GM19240 (cell line): ENCODE data around the gene IARS2.
"Not testable (repeated sequence)": the region's sequence is repeated elsewhere in the genome, so short reads cannot be mapped to it uniquely, and the experiment has no call there.

Source experiments
- DNase-seq: peaks from one replicate; pipeline ENCODE4 v3.0.0; 2011; ENCODE audit warnings: low spot score; ENCODE audit not compliant: insufficient read length

IARS2 gene

DNA sequence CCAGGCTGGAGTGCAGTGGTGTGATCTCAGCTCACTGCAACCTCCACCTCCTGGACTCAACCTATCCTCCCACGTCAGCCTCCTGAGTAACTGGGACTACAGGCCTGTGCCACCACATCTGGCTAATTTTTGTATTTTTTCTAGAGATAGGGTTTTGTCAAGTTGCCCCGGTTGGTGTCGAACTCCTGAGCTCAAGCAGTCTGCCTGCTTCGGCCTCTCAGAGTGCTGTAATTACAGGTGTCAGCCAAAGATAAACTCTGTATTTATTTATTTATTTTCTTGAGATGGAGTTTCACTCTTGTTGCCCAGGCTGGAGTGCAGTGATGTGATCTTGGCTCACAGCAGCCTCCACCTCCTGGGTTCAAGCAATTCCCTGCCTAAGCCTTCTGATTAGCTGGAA lies 18.7 kb downstream of the IARS2 start:
- not testable (repeated sequence) for DNase-seq

DNA sequence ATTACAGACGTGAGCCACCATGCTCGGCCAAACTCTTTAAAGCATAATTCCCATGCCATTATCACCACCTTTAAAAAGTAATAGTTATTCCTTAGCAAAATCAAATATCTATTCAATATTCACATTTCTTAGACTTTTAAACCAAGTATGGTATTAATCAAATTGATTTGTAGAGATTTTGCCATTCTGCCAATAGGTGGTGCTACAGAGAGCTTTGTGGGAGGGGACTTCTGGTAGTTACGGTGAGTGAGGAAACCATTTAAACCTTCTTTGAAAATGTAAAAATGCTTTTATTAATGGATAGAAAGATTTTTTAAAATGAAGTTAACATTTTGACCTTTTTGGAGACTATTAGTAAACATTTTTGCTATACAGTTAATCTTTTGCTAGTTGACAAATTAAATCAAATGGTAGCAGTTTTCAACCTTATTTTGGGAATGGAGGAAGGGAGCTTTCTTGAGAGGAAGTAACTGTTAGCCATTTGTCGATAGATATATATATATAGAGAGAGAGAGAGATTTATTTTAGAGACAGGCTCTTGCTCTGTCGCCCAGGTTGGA lies 19.3 kb downstream of the IARS2 start:
- DNase-seq: no peak

- no peak for DNase-seq
Measured at GRCh38 chr1:220119043-220119512, 25.1 kb downstream of the IARS2 start.

DNA sequence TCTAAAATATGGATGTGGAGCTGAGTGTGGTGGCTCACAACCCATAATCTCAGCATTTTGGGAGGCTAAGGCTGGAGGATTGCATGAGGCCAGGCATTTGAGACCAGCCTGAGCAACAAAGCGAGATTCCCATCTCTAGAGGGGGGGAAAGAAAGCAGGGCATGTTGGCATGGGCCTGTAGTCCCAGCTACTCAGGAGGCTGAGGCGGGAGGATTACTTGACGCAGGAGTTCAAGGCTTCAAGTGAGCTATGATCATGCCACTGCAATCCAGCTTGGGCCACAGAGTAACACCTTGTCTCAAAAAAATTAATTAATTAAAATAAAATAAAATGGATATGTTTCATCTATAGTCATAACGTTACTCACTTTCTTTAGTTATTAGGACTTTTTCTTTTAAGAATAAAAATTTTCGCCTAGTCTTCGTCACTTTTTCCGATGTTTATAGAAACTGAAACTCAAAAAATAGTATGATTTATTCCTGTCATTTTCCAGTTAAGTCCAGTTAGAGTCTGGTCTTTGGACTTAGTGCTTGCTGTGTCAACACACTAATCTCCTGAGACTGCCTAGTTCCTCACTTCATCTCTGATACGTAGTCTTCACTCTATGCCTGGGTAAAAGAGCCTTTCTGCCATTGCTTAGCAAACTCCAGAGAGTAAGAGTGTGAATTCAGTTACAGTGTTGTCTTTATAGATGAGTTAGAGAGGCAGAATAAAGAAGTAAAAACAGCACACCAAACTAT lies 28.0 kb downstream of the IARS2 start:
- DNase-seq: no peak

DNA sequence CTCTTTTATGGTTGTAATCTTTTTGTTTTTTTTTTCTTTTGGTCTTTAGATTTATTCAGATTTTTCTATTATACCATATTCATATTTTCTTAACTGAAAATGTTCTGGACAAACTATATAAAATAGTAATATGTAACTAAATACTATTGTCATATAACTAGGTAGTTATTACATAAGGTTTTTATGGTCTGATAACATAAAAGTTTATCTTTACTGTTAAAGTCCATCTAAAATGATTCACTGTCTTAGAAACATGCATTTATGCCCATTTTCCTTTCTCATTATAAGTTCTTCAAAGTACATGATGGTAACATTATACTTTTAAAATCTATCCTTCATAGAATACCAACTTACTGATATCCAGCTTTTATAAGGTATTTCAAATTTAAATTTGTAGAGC lies 29.1 kb downstream of the IARS2 start:
- no peak for DNase-seq

DNA sequence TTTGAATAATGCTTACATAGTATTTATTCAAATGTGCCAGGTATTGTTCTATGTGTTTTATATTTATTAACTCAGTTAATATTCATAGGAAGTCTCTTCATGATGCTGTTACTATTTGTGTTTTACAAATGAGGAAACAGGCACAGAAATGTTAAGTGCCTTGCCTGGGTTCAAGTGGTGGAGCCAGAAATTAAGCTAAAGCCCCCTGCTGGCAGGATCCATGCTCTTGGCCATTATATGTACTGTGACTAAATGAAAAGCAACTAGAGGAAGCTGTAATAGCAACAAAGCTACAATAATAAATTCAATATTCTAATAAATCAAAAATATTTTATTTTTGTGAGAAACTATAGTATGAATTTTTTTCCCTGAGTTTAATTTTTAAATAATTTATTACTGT lies 30.0 kb downstream of the IARS2 start:
- no peak for DNase-seq

DNA sequence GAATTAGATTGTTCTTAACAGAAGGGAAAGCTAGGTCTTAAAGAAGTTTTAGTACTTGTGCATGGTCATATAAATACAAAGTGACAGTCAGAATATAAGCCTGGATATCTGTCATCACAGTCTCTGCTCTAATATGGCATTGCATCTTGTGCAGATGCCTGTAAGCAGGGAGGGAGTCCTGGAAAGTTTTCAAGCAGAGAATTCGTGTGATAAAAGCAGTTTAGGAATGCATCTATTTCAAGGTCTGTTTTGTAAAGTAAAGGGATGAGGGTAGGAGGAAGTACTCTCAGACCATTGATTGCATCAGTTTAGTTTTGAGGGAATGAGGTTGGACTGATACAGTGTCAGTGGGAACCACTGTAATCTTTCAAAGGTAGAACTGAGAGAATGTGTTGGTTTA lies 30.6 kb downstream of the IARS2 start:
- no peak for DNase-seq

DNA sequence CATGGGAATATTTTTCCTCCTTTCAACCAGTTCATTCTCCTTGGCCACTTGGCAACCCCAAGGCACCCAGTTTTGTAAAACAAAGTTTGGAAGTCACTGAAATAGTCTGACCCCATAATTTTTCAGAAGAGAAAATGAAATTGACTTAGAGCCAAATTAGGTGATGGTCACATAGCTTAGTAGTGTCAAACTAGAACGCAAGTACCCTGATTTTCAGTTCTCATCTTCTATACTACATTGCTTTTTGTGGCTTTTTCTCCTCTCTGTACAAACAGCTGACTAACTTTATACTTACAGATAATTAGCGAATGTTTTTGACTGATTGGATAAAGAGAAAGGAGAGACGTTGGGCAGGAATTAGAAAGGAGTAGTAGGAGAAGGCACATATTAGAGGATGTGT lies 33.1 kb downstream of the IARS2 start:
- no peak for DNase-seq

DNA sequence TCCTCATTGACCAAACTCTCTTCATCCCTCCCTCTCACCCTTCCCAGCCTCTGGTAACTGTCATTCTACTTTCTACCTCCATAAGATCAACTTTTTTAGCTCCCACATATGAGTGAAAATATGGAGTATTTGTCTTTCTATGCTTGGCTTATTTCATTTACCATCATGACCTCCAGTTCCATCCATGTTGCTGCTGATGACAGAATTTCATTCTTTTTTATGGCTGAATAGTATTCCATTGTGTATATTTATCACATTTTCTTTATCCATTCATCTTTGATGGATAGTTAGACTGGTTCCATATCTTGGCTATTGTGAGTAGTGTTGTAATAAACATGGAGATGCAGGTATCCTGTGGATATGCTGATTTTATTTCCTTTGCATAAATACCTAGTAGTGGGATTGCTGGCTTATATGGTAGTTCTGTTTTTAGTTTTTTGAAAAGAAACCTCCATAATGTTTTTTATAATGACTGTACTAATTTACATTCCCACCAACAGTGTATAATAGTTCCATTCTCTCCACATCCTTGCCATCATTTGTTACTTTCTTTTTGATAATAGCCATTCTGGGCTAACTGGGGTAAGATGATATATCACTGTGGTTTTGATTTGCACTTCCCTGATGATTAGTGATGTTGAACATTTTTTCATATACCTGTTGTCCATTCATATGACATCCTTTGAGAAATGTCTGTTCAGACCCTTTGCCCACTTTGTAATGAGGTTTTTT lies 35.7 kb downstream of the IARS2 start:
- no peak for DNase-seq

DNA sequence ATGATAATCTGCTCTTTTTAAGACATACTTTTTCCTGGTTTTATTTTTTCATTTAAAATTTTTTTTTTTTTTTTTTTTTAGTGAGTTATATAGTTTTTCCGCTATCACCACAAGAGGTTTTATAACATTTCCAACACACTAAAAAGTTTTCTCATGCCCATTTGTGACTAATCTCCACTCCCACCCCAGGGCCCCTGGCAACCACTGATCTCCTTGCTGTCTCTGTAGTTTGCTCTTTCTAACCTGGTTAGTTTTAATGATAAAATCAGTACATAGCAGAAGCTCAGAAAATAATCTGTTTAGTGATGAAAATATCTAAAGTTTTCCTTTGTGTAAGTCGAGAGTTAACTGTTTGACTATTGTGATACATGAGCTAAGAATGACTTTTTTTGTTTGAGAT lies 41.8 kb downstream of the IARS2 start:
- DNase-seq: no peak

DNA sequence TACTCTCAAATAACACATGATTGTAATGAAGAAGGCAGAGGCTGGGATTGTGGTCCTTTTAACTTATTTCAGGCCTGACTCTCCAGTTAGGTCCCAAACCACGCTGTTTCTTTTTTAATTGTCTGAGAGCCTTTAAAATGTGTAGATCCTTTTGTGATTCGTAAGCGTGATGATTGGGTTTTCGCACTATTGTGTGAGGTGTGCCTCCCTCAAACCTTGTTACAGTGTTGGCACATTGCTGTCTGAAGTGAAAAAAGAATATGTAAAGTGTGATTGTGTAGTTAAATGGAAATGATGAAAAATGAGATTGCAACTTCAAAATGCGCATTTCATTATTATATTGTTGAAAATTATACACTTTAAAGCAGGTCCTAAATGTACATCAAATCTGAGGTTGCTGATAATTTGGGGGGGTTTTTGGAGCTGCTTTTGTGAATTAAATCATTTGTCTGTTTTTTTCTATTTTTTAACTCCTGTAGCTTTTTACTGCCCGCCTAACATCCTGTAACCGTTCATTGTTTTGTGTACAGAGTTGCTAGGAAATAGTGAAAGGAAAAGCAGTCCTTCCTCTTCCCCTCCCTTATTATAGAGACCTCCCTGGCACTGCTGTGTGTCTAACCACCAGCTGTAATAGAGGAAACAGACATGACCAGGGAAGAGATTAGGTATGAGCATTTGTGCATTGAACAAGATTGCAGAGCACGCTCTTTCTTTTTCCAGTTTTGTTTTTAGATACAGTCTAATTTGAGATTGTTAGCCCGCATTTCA lies 43.3 kb downstream of the IARS2 start:
- DNase-seq: no peak

- no peak for DNase-seq
Measured at GRCh38 chr1:220139966-220140365, 46.0 kb downstream of the IARS2 start.

GRCh38 chr1:220144051-220144450 lies 50.1 kb downstream of the IARS2 start:
- DNase-seq: no peak

GRCh38 chr1:220149742-220150141 lies 55.8 kb downstream of the IARS2 start:
- no peak for DNase-seq

DNA sequence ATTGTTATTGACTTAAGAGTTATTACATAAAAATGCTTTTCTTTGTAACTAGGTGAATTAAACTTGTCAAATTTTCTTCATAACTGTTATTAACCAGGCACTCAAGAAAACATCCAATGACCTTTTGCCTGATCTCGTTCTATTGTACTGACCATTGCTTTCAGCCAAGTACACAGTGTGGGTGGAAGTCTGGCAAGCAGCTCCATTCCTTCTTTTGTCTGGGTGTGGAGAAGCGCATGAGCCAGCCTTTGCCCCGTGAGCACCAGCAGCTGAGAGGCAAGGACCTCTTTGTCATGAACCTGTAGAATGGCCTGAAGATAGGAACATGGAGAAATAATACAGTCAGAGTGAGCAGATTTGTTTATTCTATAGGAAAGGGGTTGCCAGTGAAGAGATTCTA lies 57.5 kb downstream of the IARS2 start:
- DNase-seq: no peak

DNA sequence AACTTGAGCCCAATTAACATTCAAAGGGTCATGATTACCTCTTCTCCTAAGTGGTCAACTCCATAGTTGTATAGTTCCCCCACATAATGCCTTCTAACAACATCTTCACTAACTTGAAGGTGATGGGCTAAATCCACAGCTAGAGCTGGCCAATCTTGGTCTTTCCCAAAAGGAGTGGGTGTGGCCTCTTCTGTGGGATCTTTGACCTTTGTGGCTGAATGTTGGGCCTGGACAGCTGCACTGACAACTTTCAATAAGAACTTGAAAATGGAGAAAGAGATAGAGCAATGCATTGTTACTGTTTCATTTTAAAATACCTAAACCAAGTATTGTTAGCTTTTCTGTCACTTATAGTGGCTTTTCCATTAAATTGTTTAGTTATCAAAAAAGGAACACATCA lies 59.2 kb downstream of the IARS2 start:
- DNase-seq: no peak

- no peak for DNase-seq
Measured at GRCh38 chr1:220156620-220157146, 62.8 kb downstream of the IARS2 start.

DNA sequence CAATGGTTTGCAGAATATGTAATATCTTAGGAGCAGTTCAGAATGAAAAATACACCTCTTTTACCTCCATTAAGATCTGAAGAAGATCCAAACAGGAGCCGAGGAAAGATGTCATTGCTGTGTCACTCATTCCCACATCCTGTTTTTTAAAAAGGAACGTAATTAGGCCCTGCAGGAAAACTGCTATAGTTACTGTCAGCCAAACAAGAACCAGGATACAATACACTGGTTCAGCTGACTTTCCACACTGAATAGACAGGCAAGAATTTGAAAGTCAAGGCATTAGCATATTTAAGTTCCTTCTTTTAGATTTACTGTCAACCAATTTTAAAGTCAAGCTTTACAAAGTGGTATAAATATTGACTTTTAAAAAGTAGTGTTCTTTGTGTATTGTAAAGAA lies 63.8 kb downstream of the IARS2 start:
- DNase-seq: no peak

- DNase-seq: not testable (repeated sequence)
Measured at GRCh38 chr1:220158530-220158929, 64.6 kb downstream of the IARS2 start.

- no peak for DNase-seq
Measured at GRCh38 chr1:220159041-220159440, 65.1 kb downstream of the IARS2 start.

- DNase-seq: no peak
Measured at GRCh38 chr1:220160027-220160426, 66.1 kb downstream of the IARS2 start.

GRCh38 chr1:220164116-220164515 lies 70.2 kb downstream of the IARS2 start:
- DNase-seq: no peak
